DND-41 (cell line): ENCODE data around the gene ISG15.

ENCODE experiments used
- ATAC-seq: fragments of 200-7000 bp; cut with Tn5 transposase; 3 replicates; pipeline ENCODE4 v1.9.1; 2021; ENCODE audit warnings: low read depth; ENCODE audit not compliant: insufficient read depth
- DNase-seq: peaks from one replicate; pipeline ENCODE4 v3.0.0-alpha.2; 2020
- H2AFZ ChIP-seq: 2 replicates; pipeline ENCODE4 v1.6.0; 2012; ENCODE audit warnings: low read depth, low read length
- H3K27ac ChIP-seq: 2 replicates; pipeline ENCODE4 v1.5.1; 2012; ENCODE audit warnings: low read length, inconsistent platforms
- H3K27me3 ChIP-seq: fragments of 200-600 bp; sonication (generic); 2 replicates; pipeline ENCODE4 v1.6.0; 2012; ENCODE audit warnings: low read length, mild to moderate bottlenecking, inconsistent platforms; ENCODE audit not compliant: insufficient read depth, poor library complexity
- H3K36me3 ChIP-seq: 2 replicates; pipeline ENCODE4 v1.5.1; 2012; ENCODE audit warnings: low read length, inconsistent platforms; ENCODE audit not compliant: insufficient read depth
- H3K4me1 ChIP-seq: 2 replicates; pipeline ENCODE4 v1.5.1; 2012; ENCODE audit warnings: mild to moderate bottlenecking, low read length; ENCODE audit not compliant: insufficient read depth
- H3K4me2 ChIP-seq: 2 replicates; pipeline ENCODE4 v1.6.0; 2012; ENCODE audit warnings: mild to moderate bottlenecking, moderate library complexity, low read length, inconsistent platforms; ENCODE audit not compliant: insufficient read depth
- H3K4me3 ChIP-seq, 2 experiments: fragments of 200-600 bp in 1 of 2; shearing (Covaris generic) in 1 of 2; 2 replicates each; pipeline ENCODE4 v1.5.1; 2012 to 2016; ENCODE audit warnings: inconsistent platforms in 2 of 2, low read length in 2 of 2, mild to moderate bottlenecking in 2 of 2, low read depth in 1 of 2, moderate library complexity in 1 of 2
- H3K79me2 ChIP-seq: 2 replicates; pipeline ENCODE4 v1.6.0; 2012; ENCODE audit warnings: low read length, inconsistent platforms; ENCODE audit not compliant: insufficient read depth
- H3K9ac ChIP-seq: 2 replicates; pipeline ENCODE4 v1.6.0; 2012; ENCODE audit warnings: low read depth, mild to moderate bottlenecking, inconsistent platforms, low read length, moderate library complexity
- H3K9me3 ChIP-seq: 2 replicates; pipeline ENCODE4 v1.5.1; 2012; ENCODE audit warnings: low read length, moderate library complexity, mild to moderate bottlenecking, inconsistent platforms; ENCODE audit not compliant: insufficient read depth, severe bottlenecking
- H4K20me1 ChIP-seq: 2 replicates; pipeline ENCODE4 v1.6.0; 2012; ENCODE audit warnings: low read length; ENCODE audit not compliant: insufficient read depth
- EZH2 ChIP-seq: IDR thresholded peaks from 3 replicates; pipeline ENCODE4 v1.6.1; 2012; ENCODE audit warnings: borderline replicate concordance, low read depth, mild to moderate bottlenecking, moderate library complexity, low read length, inconsistent platforms; ENCODE audit not compliant: severe bottlenecking
- TF ChIP-seq, protein P1 (sequence below): IDR thresholded peaks from 2 replicates; pipeline ENCODE4 v1.5.1; 2012; ENCODE audit warnings: borderline replicate concordance, low read length, moderate library complexity, mild to moderate bottlenecking; ENCODE audit not compliant: poor library complexity, severe bottlenecking; ENCODE audit errors: extremely low read depth

ISG15 gene

GRCh38 chr1:1058088-1058905 is 45.0 kb downstream of the ISG15 start:
- H3K27ac ChIP-seq = no peak overlapping the region
- no peaks in the 10 kb centered on the region for H3K9me3 ChIP-seq
- H3K36me3 ChIP-seq = no peaks in the 10 kb centered on the region; the same call in 1 of the 2 replicates
- no peaks in the 10 kb centered on the region for H3K79me2 ChIP-seq
- H3K4me1 ChIP-seq = peaks cover 17% of the 10 kb centered on the region
- peaks cover 24% of the 10 kb centered on the region for H4K20me1 ChIP-seq
- H3K9ac ChIP-seq = peak overlapping the region; percentile 46; the same call in 1 of the 2 replicates
- peaks cover 29% of the 10 kb centered on the region for H3K27me3 ChIP-seq
- H3K4me2 ChIP-seq = peak overlapping the region; percentile 61
- H2AFZ ChIP-seq = no peak overlapping the region
- peak overlapping the region in 1 of 2 experiments; percentile 55; a peak in 2 of 4 replicates for H3K4me3 ChIP-seq
- DNase-seq (no peak), ATAC-seq (no peak)
- TF ChIP-seq, protein P1, sequence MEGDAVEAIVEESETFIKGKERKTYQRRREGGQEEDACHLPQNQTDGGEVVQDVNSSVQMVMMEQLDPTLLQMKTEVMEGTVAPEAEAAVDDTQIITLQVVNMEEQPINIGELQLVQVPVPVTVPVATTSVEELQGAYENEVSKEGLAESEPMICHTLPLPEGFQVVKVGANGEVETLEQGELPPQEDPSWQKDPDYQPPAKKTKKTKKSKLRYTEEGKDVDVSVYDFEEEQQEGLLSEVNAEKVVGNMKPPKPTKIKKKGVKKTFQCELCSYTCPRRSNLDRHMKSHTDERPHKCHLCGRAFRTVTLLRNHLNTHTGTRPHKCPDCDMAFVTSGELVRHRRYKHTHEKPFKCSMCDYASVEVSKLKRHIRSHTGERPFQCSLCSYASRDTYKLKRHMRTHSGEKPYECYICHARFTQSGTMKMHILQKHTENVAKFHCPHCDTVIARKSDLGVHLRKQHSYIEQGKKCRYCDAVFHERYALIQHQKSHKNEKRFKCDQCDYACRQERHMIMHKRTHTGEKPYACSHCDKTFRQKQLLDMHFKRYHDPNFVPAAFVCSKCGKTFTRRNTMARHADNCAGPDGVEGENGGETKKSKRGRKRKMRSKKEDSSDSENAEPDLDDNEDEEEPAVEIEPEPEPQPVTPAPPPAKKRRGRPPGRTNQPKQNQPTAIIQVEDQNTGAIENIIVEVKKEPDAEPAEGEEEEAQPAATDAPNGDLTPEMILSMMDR = no peak
- no peak for TF ChIP-seq EZH2

DNA sequence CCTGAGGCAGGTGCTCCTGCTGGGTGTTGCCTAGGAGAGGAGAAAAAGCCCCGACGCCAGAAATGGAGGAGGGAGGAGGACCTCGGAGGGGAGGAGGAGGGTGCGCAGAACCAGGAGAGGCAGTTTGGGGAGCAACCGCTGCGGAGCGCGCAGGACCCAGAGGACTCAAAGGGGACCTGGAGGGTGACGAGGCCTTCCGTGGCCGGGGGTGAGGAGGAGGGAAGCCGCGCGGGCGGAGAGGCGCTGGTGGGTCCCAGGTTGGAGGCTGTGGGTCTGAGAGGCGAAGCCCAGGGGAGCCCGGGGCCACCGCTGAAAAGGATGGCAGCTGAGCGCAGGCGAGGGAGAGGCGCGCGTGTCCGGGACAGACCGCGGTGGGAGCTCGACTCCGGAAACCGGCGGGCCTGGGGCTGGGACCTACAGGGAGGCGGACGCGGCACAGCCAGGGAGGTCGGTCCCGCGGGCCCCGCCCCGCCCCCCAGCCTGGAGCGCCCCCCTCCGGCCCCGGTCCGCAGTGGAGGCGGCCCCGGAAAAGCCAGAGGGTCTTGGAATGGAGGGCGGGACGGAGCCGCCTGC is 45.7 kb downstream of the ISG15 start:
- Histone ChIP-seq H3K27me3 (peaks cover 33% of the 10 kb centered on the region), H3K4me3 (peak overlapping the region; percentile 29 to 55; a peak in 3 of 4 replicates), H3K79me2 (no peaks in the 10 kb centered on the region), H3K27ac (no peak overlapping the region), H3K4me2 (peak overlapping the region; percentile 61), H3K9ac (peak overlapping the region; percentile 46), H4K20me1 (peaks cover 29% of the 10 kb centered on the region), H2AFZ (peak overlapping the region; percentile 54), H3K4me1 (peaks cover 17% of the 10 kb centered on the region), H3K9me3 (no peaks in the 10 kb centered on the region), H3K36me3 (no peaks in the 10 kb centered on the region)
- DNase-seq = no peak
- TF ChIP-seq, protein P1 = peak; percentile 53
- TF ChIP-seq EZH2 = no peak
- peak; percentile 64 for ATAC-seq

GRCh38 chr1:1059494-1060280 is 46.4 kb downstream of the ISG15 start:
- Histone ChIP-seq H3K9me3 (no peaks in the 10 kb centered on the region), H3K4me1 (peaks cover 17% of the 10 kb centered on the region), H3K4me2 (peak overlapping the region; percentile 61), H3K4me3 (peak overlapping the region; percentile 29 to 55; a peak in 3 of 4 replicates), H3K9ac (peak overlapping the region; percentile 46), H2AFZ (peak overlapping the region; percentile 54; the same call in 1 of the 2 replicates), H3K36me3 (no peaks in the 10 kb centered on the region), H3K79me2 (no peaks in the 10 kb centered on the region), H3K27ac (no peak overlapping the region), H4K20me1 (peaks cover 29% of the 10 kb centered on the region), H3K27me3 (peaks cover 33% of the 10 kb centered on the region)
- ATAC-seq (peak; percentile 93), DNase-seq (peak; percentile 94)
- TF ChIP-seq, protein P1 = no peak
- TF ChIP-seq EZH2 = no peak
